ENCODE data around the gene MGLL.
A peak's percentile ranks its signal among the peaks of the same experiment; 100 is the strongest.

MGLL gene

DNA sequence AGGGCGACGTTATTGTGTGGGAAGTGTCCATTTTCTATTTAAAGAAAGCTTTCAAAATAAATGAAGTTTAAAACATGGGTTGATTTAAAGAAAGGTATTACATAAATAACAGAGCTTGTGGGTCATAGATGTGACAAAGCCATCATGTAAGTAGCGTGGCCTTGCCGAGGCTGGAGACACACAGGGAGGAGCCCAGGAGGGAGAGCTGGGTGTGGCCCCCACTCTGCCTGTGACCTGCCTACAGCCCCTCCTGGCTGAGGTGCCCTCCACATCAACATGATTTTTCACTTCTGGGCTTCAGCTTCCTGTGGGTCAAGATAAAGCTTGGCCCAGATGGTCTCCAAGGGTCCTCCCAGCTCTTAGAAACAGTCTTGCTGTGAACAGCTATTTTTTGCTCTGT lies 12.5 kb upstream of the MGLL start:
- no peak for DNase-seq

DNA sequence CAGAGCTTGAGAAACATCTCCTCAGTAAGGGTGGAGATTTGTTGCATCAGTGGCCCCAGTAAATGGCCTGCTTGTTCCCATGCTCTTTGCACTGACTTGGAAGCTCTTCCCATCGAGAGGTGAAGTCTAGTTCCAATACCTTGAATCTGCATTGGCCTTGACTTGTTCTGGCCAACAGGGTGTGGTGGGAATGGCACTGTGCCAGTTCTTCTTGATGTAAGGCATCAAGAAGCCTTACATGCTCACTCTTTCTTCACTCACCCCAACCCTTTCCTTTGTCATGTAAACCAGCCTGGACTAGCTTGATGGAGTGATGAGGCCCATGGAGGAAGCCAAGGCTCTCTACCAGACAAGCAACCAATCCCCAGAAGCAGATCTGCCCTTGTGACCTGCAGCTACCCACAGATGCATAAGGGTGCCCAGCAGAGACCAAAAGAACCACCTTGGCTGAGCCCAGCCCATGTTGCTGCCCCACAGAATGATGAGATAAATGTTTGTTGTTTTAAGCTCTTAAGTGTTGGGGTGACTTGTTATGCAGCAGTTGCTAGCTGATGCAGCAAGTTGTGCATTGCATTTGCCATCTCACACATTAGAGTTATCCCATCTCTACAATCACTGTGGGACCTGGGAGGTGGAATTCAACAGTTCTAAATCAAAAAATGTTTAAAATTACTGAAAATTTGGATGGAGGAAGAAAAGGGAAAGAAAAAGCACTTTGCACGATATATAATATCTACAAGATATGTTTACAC lies 11.1 kb upstream of the MGLL start:
- DNase-seq: no peak

DNA sequence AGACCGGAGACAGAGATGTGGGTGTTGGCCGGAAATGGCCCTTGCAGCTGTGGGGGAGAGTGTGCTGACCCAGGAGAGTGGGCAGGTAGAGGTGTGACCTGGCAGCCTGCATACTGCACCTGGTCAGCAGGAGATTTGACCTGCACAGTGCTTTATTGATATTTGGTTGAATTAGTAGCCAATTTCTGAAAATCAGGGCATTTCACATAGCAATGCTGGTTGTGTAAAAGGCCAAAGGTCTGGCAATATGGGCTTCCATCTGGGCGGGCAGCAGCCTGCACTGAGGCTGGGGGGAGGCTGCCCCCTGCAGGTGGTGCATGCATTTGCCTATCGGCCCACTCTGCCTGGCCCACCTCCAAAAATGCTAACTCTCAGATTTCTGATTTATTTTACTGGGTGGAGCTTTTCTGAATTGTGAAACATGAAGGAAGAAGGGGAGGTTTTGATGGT lies 9.4 kb upstream of the MGLL start:
- peak; percentile 47 for DNase-seq

DNA sequence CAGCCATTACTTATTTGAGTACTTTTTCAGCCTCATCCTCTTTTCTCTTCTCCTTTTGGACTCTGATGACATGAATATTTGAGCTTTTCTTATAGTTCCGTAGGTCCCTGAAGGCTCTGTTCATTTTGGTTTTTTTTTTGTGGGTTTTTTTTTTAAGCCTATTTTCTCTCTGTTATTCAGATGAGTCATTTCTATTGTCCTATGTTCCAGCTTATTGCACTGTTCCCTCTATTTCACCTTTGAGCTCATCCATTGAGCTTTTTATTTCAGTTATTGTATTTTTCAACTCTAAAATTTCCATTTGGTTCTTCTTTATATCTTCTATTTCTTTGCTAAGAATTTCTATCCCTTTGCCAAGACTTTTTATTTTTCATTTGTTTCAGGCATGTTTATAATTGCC lies 7.2 kb upstream of the MGLL start:
- no peak for DNase-seq

DNA sequence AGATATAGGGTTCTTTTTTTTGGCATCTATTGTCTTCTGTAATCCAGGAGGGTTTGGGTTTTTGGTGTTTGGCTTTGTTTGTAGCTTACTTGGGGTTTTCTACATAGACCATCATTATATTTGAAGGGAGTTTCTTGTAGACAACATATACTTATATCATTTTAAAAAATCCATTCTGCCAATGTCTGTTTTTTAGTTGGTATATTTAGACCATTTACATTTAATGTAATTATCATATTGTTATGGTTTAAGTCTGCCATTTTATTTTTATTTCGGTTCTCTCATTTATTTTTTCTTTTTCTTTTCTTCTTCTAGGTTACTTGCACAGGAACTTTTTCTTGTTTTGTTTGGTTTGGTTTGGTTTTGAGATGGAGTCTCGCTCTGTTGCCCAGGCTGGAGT lies 5.5 kb upstream of the MGLL start:
- no peak for DNase-seq

DNA sequence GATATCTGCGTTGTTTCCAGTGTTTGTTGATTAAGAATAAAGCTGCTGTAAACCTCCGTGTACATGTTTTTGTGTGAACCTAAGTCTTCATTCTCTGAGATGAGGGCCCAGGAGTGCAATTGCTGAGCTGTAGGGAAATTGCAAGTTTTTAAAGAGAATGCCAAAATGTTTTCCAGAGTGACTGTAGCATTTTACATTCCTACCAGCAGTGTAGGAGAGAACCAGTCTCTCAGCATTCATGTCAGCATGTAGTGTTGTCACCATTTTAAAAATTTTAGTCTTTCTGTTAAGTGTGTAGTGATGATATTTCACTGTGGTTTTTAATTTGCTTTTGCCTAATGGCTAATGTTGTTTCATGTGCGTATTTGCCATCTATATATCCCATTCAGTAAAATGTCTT lies 3.4 kb upstream of the MGLL start:
- DNase-seq: no peak

DNA sequence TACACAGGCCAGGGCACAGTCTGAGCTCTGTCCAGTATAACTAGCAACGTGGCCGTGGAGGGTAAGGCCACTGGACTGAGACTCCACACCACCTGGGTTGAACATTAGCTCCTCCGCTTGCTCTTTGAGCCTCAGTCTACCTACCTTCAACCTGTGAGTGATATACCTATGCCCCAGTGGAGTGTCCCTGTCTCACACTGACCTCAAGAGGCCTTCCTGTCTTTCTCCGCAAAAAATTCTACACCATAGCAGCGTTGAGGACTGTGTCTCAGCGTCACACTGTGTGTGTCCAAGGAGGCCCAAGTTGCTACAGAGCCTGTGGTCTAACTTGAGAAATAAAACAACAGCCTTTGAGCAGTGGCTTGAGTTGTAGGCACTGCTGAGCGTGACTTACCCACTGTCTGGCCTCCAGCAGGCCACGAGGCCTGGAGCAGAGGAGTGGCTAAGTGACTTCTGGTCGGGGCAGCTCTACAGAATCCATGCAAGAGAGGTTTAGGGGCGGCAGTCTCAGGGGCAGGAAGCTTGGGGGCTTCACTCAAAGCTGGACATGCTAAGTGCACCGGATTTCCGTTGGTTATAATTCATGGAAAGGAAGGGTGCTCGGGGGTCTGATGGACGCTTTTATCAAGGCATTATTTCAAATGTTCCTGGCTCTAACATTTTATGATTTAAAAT lies 2.0 kb upstream of the MGLL start:
- DNase-seq: no peak

DNA sequence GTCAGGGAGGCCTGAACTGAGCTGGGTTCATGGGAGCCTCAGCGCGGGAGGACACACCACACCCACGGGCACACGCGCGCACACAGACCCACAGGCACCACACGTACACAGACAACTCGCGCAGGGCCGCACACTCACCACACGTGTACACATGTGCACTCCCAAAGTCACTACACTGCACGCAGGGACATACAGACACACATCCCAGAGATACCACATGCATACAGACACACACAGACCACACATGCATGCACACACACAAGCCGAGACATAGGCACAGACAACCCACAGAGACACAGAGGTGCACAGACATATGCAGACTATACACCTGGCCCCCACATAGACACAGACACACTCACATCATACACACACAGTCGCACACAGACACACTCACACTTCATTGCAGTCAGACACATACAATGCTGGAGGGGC lies 1.1 kb upstream of the MGLL start:
- no peak for DNase-seq

DNA sequence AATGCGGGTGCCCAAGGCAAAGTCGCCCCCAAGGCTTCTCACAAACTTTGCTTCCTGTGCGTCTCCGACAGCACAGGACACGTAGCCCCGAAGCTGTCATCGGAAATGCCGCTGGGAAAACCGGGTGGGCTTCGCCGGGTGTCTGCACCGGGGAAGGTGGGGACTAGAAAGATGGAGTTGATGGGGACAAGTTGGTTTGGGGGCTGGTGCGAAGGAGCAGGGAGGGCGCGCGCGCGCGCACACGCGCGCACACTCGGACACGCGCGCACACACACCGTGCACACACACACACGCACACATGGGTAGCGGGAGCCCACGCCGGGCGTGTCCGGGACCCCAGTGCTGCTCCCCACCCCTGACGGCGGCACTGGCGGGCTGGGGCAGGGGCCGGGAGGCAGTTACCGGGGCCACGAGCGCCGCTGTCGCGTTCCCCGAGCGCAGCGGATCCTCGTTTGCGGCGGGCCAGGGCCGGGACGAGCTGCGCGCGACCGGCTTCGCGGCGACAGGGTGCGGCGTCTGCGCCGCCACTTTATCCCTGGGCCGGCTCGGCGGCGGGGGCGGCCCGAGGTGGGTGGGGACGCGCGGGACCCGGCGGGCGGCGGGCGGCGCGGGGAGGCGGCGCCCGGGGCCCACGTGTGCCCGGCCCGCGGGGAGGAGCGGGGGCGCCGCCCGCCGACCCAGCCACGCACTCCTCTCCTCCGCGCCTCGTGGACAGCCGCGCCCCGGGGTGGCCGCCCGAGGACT lies 539 bp upstream of the MGLL start:
- DNase-seq: no peak

DNA sequence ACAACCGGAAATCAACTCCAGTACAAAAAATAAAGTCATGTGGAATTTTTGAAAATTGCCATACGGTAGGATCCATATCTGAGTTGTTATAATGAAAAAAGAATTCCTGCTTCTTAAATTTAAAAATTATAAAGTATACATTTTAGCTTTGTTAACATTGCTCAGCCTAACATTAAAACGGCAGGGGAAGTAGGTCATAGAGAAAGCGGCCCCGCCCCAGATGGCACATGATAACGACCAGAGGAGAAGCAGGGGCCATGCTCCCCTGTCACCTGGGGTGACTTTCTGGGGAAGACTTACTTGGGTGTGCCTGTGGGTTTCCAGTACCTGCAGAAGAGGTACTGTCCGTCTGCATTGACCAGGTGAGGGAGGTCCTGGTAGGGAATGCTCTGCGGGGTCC lies 921 bp downstream of the MGLL start:
- DNase-seq: no peak

DNA sequence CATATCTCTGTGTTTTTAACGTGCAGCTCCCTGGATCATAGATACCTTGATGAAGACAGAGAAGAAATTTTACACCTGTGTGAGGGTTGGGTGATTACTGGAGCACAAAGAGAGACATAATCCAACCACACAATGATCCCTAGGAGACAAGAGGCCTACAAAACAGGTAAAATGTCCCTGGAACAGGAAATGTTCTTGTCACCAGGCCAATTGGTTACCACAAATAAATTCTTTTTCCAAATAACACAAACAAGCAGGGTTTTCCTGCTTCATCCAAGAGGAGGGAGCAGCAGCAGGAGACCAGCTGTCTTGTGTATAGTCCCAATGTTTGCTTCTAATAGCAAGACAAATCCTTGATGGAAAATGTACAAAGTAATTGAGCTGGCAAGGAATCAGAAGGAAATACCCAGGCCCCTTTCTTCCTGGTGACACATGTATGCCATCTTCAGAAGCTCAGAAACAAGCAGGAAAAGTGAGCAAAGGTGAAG lies 1.4 kb downstream of the MGLL start:
- no peak for DNase-seq

DNA sequence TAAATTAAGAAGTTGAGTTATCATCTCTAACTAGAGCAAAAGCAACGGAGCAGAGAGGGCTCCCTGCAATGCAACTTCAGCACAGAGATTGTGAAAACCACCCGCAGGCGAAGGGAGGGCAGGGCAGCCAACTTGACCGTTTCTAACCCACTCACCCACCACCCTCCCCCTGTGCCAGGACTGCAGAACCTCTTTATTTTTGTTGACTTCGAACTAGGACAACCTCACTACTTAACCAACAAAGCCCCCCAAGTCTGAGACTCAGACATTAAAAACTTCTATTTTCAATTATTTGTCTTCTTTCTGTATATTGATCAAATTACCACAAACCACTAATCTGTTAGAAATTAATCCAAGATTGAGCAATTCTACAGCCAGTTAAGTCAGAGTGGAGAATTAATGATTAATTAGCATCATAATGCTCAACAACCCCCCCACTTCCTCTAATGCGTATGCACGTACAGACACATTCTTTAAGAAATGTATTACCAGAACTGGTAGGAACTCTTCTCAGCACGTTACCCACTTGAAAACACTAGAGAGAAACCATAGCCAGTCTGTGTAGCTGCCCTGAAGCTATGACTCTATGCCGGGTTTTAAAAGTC lies 2.0 kb downstream of the MGLL start:
- no peak for DNase-seq

DNA sequence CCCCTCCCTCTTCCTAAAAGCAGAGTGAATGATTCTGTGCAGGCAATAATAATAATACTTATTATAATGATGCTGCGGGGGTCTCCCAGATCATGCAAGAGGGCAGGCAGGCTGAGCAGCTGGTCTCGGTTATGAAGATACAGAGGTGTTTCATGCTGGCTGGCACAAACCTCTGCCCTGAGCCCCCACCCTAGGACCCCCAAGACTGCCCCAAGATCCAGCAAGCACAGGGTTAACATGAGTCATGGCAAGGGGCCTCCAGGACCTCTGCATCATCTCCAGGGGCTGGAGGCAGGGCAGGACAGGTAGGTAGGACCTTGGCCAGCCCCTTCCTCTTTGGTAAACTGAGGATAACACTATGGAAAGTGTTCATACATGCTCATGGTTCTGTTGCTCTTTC lies 2.7 kb downstream of the MGLL start:
- no peak for DNase-seq

DNA sequence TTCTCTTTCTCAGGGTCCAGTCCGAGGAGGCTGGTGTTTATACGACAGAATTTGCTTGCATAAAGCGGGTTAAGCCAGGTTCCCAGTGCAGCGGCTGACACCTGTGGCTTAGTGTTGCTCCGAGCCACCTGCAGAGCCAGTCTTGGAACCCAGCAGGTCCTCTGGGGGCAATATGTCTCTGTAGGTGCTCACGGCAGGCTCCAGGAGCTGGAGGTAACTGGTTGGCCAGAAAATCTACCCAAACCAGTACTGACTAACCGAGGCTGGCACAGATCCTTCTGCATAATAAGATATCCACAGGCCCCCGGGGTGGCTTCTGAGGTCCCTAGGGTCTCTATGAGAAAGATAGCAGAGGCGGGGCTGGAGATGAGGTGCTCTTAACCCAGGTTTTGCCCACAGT lies 3.2 kb downstream of the MGLL start:
- no peak for DNase-seq

DNA sequence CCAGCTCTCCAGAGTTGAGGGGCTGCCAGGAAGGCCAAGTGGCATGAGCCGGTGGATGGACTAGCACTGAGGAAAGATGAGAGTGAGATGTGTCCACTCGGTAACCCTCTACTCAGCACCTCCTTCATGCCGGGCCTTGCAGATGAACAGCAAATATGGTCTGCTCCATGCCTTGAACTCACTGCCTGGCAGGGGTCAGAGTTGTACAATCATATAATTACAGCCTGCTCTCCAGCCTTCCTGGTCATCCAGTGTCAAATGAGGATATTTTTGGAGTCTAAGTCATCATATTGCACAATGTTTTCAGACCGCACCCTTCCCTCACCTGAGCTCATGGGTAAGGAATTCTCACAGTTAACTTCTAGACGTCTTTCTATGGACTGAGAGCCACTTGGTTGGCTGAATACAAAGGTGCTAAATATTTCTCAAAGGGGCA lies 4.9 kb downstream of the MGLL start:
- DNase-seq: no peak

DNA sequence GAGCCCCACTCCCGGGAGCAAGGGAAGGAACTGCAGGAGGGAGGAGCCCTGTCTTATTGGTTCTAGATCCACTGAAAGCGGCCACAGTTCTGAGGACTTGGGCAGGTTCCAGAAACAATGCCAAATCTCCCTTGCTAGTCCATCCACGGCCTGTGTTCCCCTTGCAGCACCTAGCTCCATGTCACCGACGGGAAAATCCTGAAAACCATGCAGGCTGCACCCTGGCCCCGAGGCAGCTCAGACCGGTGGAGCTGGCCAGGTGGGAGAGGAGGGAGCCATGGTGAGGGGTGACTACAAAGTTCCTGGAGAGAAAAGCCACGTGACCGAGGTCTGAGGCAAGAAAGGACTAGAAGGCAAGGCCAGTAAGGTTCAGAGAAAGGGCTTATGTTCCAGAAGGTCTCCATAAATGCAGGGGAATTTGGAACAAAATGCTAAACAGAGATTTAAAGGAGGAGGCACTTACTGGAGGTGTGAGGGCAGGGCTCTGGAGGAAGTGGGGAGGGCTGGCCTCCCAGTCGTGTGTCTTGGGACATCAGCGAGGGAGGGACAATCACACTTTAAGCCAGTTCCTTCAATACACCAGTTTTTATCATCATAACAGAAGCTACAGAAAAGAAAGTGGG lies 5.4 kb downstream of the MGLL start:
- DNase-seq: no peak

DNA sequence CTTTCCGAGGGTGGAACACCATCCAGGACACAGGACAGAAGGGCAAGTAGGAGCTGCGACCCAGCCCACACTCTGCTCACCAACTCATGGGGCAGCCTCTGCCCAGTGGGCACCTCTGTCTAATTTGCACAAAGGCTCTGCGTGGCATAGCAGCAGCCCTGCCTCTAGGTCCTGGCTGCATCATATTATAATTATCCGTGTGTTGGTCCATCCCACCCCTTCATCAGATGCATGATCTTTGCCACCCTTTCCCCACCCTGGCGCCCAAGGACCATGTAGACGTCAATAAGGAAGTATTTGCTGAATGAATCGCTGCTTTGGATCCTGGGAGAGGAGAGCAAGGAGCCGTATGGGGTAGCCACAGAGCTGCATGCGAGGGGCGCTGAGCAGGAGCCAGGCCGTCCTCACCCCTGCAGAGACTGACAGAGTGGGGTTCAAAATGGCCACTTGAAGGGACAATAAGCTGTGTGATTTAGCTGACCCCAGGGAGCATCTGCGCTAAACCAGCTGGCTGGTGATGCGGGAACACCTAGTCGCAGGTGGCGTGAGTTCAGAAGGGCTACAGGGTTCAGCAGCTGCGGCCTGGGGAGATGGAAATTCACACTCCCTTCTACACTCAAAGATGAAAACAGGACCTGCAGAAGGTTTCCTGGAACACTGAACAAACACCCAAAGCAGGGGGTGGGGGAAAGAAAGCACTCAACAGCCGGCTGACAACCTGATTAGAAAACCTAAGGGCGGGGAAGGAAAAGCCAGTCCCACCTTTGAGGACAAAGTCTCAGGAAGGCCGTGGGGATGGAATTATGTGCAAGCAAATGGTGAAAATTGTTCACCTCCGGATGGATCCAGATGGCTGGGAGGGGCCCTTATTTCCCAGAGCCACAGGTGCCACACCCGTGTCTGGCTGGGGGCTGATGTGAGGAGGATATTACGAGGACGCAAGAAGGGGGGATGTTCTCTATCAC lies 6.4 kb downstream of the MGLL start:
- DNase-seq: no peak

DNA sequence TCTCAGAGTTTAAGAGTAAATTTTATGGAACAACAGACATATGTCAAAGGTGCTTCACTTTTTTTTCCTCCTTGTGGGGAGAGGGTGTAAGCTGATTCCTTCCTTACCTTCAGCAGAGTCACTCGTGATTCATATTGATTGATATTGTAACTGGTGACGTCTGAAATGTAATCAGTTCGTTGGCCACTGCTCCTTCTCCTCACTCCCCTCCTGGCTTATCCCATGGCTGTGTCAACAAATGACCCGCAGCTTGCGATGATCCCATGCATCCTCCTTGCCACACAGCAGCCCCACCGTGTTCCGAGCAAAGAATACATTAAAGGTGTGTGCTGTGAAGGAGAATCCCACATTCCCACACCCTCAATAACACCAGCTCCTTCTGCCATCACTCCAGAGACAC lies 7.3 kb downstream of the MGLL start:
- DNase-seq: no peak

DNA sequence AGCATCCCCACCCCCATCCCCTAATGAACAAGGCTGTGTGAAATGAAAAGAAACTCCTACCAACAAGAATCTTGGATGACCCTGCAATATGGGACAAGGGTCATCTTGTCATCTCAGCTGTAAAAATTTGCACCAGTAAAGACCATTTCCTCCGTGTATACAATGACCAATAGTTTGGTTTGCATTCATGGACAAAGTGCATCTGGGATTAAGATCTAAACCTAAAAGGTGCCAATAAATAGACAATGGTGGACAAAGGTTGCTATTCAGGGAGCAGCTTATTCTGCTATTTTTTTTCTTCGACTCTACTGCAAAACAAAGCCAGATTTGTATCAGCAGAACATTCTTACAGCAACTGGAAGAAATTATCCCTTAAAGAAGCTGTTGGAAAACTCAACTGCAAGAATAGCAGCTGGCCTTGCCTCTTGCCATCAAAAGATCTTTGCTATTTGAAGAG lies 8.0 kb downstream of the MGLL start:
- DNase-seq: no peak

DNA sequence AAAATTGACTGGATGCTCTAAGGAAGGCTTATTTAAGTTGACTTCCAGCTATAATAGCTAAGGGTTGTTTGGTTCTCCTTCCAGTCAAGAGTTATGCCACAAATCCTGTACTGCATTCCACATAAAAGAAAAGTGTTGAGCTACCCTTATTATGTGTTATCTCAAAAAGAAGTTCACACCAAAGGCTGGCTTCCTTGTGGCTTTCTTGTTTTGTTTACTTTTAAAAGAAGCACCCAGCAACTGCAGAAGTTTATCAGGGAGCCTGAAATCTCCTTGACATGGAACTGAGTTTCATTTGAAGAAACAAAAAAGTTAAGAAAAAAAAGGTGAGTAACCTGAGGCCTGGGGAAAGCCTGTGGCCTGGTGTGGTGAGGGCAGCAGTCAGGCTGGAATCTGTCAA lies 10.2 kb downstream of the MGLL start:
- no peak for DNase-seq

DNA sequence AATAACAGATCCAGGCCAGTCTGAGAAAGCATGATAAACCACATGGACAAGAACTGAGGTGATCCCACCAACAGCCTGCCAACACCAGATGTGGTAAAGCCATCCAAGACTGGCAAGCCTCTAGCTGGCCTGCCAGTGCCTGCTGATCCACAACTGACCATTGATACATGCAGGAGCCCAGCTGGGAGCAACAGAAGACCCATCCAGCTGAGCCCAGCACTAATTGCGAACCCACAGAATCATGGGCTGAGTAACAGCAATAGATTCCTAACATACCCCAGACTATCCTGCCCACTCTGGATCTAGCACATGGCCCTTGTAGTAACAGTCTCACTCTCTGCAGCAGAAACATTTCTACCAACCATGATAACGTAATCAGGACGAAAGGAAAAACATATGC lies 10.6 kb downstream of the MGLL start:
- DNase-seq: no peak

DNA sequence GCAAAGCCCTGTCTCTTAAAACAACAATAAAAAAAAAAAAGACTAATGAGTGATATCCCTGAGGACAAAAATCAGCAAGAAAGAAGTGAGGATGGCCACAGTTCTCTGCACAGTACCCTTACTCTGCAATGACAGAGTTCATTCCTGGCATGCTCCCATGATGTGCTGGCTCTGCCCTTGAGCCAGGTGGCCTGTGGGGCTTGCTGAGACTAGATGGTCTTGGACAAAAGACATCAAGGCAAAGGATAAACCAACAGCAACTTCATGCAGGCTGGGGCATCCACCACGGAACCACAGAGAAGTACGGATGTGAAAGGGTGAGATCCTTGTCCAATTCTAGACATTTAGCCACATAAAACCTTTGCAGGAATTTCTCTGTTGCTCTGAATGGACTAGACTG lies 12.7 kb downstream of the MGLL start:
- no peak for DNase-seq
